GM21360 (cell line): Measurements from ENCODE around the gene CEACAM20.
"Not testable (repeated sequence)": the region's sequence is repeated elsewhere in the genome, so short reads cannot be mapped to it uniquely, and the experiment has no call there.

ENCODE experiments used
- ATAC-seq: cut with Tn5 transposase; IDR thresholded peaks from one replicate; pipeline ENCODE4 v1.9.1; 2021; ENCODE audit warnings: mild to moderate bottlenecking, moderate library complexity; ENCODE audit not compliant: unreplicated experiment

CEACAM20 gene

DNA sequence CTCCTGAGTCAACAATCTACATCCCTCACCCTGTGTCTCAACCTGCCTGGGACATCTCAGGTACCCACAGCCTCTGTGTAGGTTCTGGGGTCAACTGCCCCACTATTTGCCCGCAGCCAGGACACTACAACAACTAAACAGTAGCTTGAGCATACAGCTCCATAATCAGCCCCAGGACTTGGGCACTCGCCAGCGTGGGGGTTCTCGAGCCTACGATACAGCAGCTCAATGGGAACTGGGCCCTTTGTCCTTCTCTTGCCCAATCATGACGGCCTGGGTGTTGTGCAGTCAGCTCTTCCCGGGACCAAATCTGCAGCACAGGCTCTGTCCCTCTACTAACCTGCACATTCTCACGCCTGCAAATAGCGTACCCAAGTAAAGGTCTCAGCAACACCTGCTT is 30.5 kb downstream of the CEACAM20 start:
- no peak for ATAC-seq

DNA sequence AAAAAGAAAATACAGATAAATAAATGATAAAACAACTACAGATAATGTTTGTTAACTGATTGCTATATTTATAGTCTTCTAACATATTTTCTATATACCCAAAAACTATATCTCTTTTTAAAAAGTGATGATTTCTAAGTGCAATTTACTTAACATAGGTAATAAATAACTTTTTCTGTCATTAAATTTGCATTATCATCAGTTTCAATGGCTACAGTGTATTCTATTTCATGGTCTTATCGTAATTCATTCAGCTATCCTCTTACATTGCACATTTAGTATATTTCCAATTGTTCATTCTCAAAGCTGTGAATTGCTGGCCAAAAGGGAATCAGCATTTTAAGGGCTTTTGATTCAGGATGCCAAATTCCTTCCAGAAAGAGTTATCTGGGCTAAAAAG is 32.8 kb downstream of the CEACAM20 start:
- no peak for ATAC-seq

DNA sequence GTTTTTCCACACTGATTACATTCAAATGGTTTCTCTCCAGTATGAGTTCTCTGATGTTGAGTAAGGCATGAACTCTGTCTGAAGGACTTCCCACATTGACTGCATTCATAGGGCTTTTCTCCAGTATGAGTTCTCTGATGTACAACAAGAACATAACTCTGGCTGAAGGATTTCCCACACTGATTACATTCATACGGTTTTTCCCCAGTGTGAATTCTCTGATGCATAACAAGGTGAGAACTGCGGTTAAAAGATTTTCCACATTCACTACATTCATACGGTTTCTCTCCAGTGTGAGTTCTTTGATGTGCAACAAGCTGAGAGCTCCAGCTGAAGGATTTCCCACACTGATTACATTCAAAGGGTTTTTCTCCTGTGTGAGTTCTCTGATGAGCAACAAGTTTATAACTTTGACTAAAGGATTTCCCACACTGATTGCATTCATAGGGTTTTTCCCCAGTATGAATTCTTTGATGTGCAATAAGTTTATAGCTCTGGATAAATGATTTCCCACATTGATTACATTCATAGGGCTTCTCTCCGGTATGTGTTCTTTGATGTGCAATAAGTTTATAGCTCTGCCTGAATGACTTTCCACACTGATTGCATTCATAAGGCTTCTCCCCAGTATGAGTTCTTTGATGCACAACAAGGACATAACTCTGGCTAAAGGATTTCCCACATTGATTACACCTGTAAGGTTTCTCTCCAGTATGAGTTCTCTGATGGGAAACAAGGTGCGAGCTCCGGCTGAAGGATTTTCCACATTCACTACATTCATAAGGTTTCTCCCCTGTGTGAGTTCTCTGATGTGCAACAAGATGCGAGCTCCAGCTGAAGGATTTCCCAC is 52.7 kb downstream of the CEACAM20 start:
- no peak for ATAC-seq

DNA sequence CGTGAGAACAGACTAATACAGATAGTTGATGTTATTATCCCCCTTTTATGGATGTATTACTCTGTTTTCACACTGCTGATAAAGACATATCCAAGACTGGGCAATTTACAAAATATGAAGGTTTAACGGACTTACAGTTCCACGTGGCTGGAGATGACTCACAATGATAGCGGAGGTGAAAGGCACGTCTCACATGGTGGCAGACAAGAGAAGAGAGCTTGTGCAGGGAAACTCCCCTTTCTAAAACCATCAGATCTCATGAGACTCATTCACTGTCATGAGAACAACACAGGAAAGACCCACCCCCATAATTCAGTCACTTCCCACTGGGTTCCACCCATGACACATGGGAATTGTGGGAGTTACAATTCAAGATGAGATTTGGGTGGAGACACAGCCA is 60.7 kb downstream of the CEACAM20 start:
- not testable (repeated sequence) for ATAC-seq

DNA sequence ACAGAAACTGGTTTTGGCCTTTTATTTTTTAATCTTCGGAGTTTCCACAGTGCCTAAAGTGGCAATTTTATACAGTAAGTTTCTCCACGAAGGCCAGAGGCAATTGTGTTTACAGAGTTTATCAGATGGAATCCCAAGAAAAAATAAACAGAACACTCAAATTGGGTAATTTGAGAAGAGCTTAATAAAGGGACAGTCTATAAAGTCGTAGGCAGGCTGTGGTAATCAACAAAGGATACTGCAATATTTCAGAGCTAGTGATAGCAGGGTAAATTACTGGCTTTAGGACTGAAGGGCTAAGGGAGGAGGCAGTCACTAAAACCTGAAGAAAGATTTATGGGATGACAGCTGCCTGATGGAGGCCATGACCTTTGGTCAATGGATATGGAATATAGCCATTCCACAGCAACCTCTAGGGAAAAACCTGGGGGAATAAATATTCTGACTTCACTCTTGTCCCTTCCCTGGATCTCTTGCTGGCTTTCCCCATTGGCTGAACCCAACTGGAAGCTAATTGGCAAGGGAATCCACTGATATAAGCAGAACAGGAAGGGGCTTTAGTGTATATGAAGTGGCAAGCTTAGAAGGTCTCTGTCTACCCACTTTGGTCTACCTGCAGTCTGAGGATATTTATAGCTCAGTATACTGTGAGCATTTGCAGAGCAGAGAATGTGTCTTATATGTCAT is 66.7 kb downstream of the CEACAM20 start:
- not testable (repeated sequence) for ATAC-seq
